Calu3 (cell line): ENCODE results near the gene ARL8B. TPM values are rescaled to one million over a fixed set of nuclear protein-coding genes. Genes with fewer than 3 reads are reported as not detected.
A peak's percentile ranks its signal among the peaks of the same experiment; 100 is the strongest.

ENCODE experiments used
- BruUV-seq: library from RNA; stranded (reverse); fragments of 400-500 nt; replicated peaks from 2 replicates; lab custom pipeline; 2021; lab: Mats Ljungman, UMichigan
- CTCF ChIA-PET: fragments of 300-600 bp; sonication (Branson Sonifier 250); formaldehyde crosslinking; loops from one replicate; lab custom pipeline; 2022; ENCODE audit warnings: antibody characterized with exemption; lab: Charles Lee
- DNase-seq: peaks from one replicate; pipeline ENCODE4 v3.0.0; 2022
- H3K27ac Mint-ChIP-seq: one replicate; pipeline ENCODE4 v1.8.0; 2022; ENCODE audit warnings: mixed read lengths; ENCODE audit not compliant: unreplicated experiment
- H3K27me3 Mint-ChIP-seq: one replicate; pipeline ENCODE4 v1.8.0; 2022; ENCODE audit warnings: mixed read lengths; ENCODE audit not compliant: unreplicated experiment
- H3K36me3 Mint-ChIP-seq: one replicate; pipeline ENCODE4 v1.8.0; 2022; ENCODE audit warnings: mild to moderate bottlenecking, moderate library complexity, mixed read lengths; ENCODE audit not compliant: insufficient read depth, unreplicated experiment
- H3K4me1 Mint-ChIP-seq: one replicate; pipeline ENCODE4 v1.8.0; 2022; ENCODE audit warnings: mild to moderate bottlenecking, low read depth, mixed read lengths; ENCODE audit not compliant: unreplicated experiment
- H3K4me3 Mint-ChIP-seq: one replicate; pipeline ENCODE4 v1.8.0; 2022; ENCODE audit warnings: mild to moderate bottlenecking, low read depth, moderate library complexity, mixed read lengths; ENCODE audit not compliant: unreplicated experiment
- H3K9me3 Mint-ChIP-seq: one replicate; pipeline ENCODE4 v1.8.0; 2022; ENCODE audit warnings: low read depth, mixed read lengths; ENCODE audit not compliant: unreplicated experiment
- CTCF ChIP-seq: fragments of 200-600 bp; IDR thresholded peaks from one replicate; pipeline ENCODE4 v1.8.0; 2022; ENCODE audit warnings: antibody characterized with exemption; ENCODE audit not compliant: unreplicated experiment
- intact Hi-C: fragments of 100-400 bp; cut with micrococcal nuclease; formaldehyde crosslinking; loops from one replicate; pipeline ENCODE4 v1.10.0; 2022; ENCODE audit not compliant: unreplicated experiment
- total RNA-seq: library from RNA; stranded (reverse); gene quantifications from 2 replicates; pipeline ENCODE4 v1.2.3, GENCODE V29; 2022

The ARL8B gene
- total RNA-seq, 1 experiment from 2014 or later, result 47.0 TPM

- H3K9me3 Mint-ChIP-seq, result no peaks in the 10 kb centered on the region
- no peak overlapping the region for H3K4me3 Mint-ChIP-seq
- no peaks in the 10 kb centered on the region for H3K27me3 Mint-ChIP-seq
- no peak for TF ChIP-seq CTCF
- BruUV-seq, result no TSS peak
- intact Hi-C loops, result no loop called here
- H3K27ac Mint-ChIP-seq, result no peak overlapping the region
- H3K4me1 Mint-ChIP-seq, result no peaks in the 10 kb centered on the region
- DNase-seq, result no peak
- CTCF ChIA-PET, result no interaction called here
- peaks cover 43% of the 10 kb centered on the region for H3K36me3 Mint-ChIP-seq
Observed at GRCh38 chr3:5217824-5218595, 95.9 kb downstream of the ARL8B start.

- Mint-ChIP-seq H3K27ac (no peak overlapping the region), H3K4me1 (no peaks in the 10 kb centered on the region), H3K27me3 (no peaks in the 10 kb centered on the region), H3K36me3 (peaks cover 35% of the 10 kb centered on the region), H3K9me3 (no peaks in the 10 kb centered on the region), H3K4me3 (no peak overlapping the region)
- CTCF ChIA-PET, result no interaction called here
- no peak for TF ChIP-seq CTCF
- intact Hi-C loops, result no loop called here
- no TSS peak for BruUV-seq
- no peak for DNase-seq
Observed at GRCh38 chr3:5218815-5219214, 96.7 kb downstream of the ARL8B start.

- DNase-seq, result no peak
Observed at GRCh38 chr3:5219216-5219615, 97.1 kb downstream of the ARL8B start.

GRCh38 chr3:5220193-5220592, 98.1 kb downstream of the ARL8B start:
- Mint-ChIP-seq H3K4me1 (no peaks in the 10 kb centered on the region), H3K4me3 (no peak overlapping the region), H3K27me3 (no peaks in the 10 kb centered on the region), H3K27ac (peak overlapping the region; percentile 40), H3K9me3 (no peaks in the 10 kb centered on the region), H3K36me3 (peaks cover 25% of the 10 kb centered on the region)
- no peak for TF ChIP-seq CTCF
- CTCF ChIA-PET, result interaction anchor here (0.6 kb wide), 1 partner anchor 11 kb away, joined by 3 read pairs; no protein-coding TSS in a partner anchor
- DNase-seq, result no peak
- BruUV-seq, result no TSS peak
- intact Hi-C loops, result loop anchor here (10.0 kb wide), 1 partner anchor 205 kb away; no protein-coding TSS in a partner anchor

More at GRCh38 chr3:5219216-5219615, 97.1 kb downstream of the ARL8B start:
- no peak for TF ChIP-seq CTCF
- no peaks in the 10 kb centered on the region for H3K4me1 Mint-ChIP-seq
- peaks cover 31% of the 10 kb centered on the region for H3K36me3 Mint-ChIP-seq
- no peaks in the 10 kb centered on the region for H3K9me3 Mint-ChIP-seq
- no TSS peak for BruUV-seq
- CTCF ChIA-PET, result no interaction called here
- H3K27me3 Mint-ChIP-seq, result no peaks in the 10 kb centered on the region
- no peak overlapping the region for H3K4me3 Mint-ChIP-seq
- intact Hi-C loops, result no loop called here
- H3K27ac Mint-ChIP-seq, result no peak overlapping the region
